ENCODE measurements around the gene RXFP3. TPM values are rescaled to one million over a fixed set of nuclear protein-coding genes. Genes with fewer than 3 reads are reported as not detected.

Gene RXFP3
- total and polyA plus RNA-seq, 2 of the 8 experiments (the other 6 are each of a cell fraction or from before 2014, with no cell fraction given): 0.15 TPM; not detected in 1

GRCh38 chr5:33941090-33941489 is 4.9 kb downstream of the RXFP3 start:
- Histone ChIP-seq H2BK20ac (ENCODE audit: low read length) (no peak overlapping the region), H3K56ac (replicated peaks; ENCODE audit: insufficient read length, low read depth, low read length) (no peak overlapping the region), H3K36me3 (ENCODE audit: control insufficient read depth in 2 of 4, insufficient read depth in 4 of 4, low read length in 3 of 4) (no peaks in the 10 kb centered on the region), H3K27ac (ENCODE audit: low read depth, low read length) (no peak overlapping the region), H2AK5ac (ENCODE audit: low read depth, low read length) (no peak overlapping the region), H3K9me3 (ENCODE audit: insufficient read depth in 2 of 2, low read depth in 1 of 2, low read length in 1 of 2) (no peaks in the 10 kb centered on the region), H3K23me2 (ENCODE audit: low read depth, low read length) (peaks cover 6% of the 10 kb centered on the region), H3K9ac (replicated peaks in 1 of 4; ENCODE audit: extremely low read depth in 1 of 4, low read depth in 3 of 4, low read length in 3 of 4) (no peak overlapping the region), H4K91ac (replicated peaks; ENCODE audit: insufficient read length, low read length) (no peak overlapping the region), H3K79me1 (ENCODE audit: low read depth, low read length) (no peaks in the 10 kb centered on the region), H3K23ac (ENCODE audit: insufficient read length) (no peak overlapping the region), H4K8ac (ENCODE audit: extremely low read depth, insufficient read depth, low read length) (no peak overlapping the region), H3K14ac (ENCODE audit: insufficient read length) (no peak overlapping the region), H3K18ac (ENCODE audit: extremely low read depth, low read length) (no peak overlapping the region), H3K79me2 (ENCODE audit: control insufficient read depth in 1 of 2, insufficient read depth in 2 of 2, low read length in 2 of 2) (no peaks in the 10 kb centered on the region), H3K4me1 (replicated peaks in 1 of 4; ENCODE audit: control insufficient read depth in 3 of 4, insufficient read depth in 4 of 4, low read length in 3 of 4) (peaks cover 0 to 6% (median 3%) of the 10 kb centered on the region in 4 experiments; a peak in 3 of 7 replicates), H2BK15ac (ENCODE audit: low read length) (no peak overlapping the region), H3K4ac (replicated peaks; ENCODE audit: insufficient read length, low read depth, low read length) (no peak overlapping the region), H3K4me2 (ENCODE audit: insufficient read depth in 1 of 2, low read depth in 2 of 2, low read length in 2 of 2) (no peak overlapping the region), H4K5ac (ENCODE audit: insufficient read length, low read depth, low read length) (no peak overlapping the region), H4K20me1 (replicated peaks in 1 of 2; ENCODE audit: control insufficient read depth in 1 of 2, insufficient read depth in 2 of 2, low read length in 2 of 2) (no peaks in the 10 kb centered on the region), H2BK5ac (ENCODE audit: low read depth, low read length) (no peak overlapping the region), H3K27me3 (replicated peaks in 1 of 4; ENCODE audit: control insufficient read depth in 3 of 4, extremely low read depth in 1 of 4, insufficient read depth in 3 of 4, low read length in 3 of 4) (peaks cover 0 to 16% (median 12%) of the 10 kb centered on the region in 4 experiments; a peak in 5 of 7 replicates), H2BK12ac (ENCODE audit: low read depth, low read length) (no peak overlapping the region), H2BK120ac (replicated peaks; ENCODE audit: low read depth, low read length) (no peak overlapping the region), H3K4me3 (ENCODE audit: extremely low read depth in 1 of 4, insufficient read depth in 2 of 4, low read depth in 3 of 4, low read length in 4 of 4) (no peak overlapping the region), H2AFZ (ENCODE audit: low read length) (no peak overlapping the region)
- ChIA-PET POLR2A (ENCODE audit: partially characterized antibody) (no interaction called here), CTCF (ENCODE audit: partially characterized antibody) (interaction anchor here (1.2 kb wide), 1 partner anchor 358 kb away, joined by 3 read pairs; no protein-coding TSS in a partner anchor)
- FAIRE-seq (no peak), DNase-seq (ENCODE audit: low read depth in 1 of 2, low spot score in 2 of 2) (no peak)
- WGBS, 2 experiments (ENCODE audit: extremely low coverage in 1 of 2, insufficient coverage in 1 of 2, insufficient read length in 1 of 2, insufficient replicate concordance in 2 of 2, low coverage in 1 of 2, low lambda C conversion rate in 2 of 2, missing lambda C conversion rate in 1 of 2): 94% methylated on average over 5 of the region's 5 CpGs; no CpG with 5 or more reads in 1 of the 2 experiments
- TF ChIP-seq CHD2 (IDR thresholded peaks at IDR 0.05; ENCODE audit: low read length): no peak
- no peak for TF ChIP-seq CEBPB (IDR thresholded peaks at IDR 0.05; ENCODE audit: low read depth, low read length)
- no peak for TF ChIP-seq HDAC2 (IDR thresholded peaks at IDR 0.05; ENCODE audit: borderline replicate concordance in 1 of 2, low read depth in 2 of 2, low read length in 2 of 2)
- no peak for TF ChIP-seq TCF12 (IDR thresholded peaks at IDR 0.05; ENCODE audit: low read depth, low read length)
- no peak for TF ChIP-seq POLR2A (IDR thresholded peaks at IDR 0.05; ENCODE audit: control extremely low read depth in 1 of 2, low read depth in 2 of 2, low read length in 2 of 2)
- TF ChIP-seq RXRA (IDR thresholded peaks at IDR 0.05; ENCODE audit: insufficient read depth, low read depth, low read length): no peak
- no peak for TF ChIP-seq TBP (IDR thresholded peaks at IDR 0.05; ENCODE audit: low read depth, low read length)
- TF ChIP-seq, protein P1, sequence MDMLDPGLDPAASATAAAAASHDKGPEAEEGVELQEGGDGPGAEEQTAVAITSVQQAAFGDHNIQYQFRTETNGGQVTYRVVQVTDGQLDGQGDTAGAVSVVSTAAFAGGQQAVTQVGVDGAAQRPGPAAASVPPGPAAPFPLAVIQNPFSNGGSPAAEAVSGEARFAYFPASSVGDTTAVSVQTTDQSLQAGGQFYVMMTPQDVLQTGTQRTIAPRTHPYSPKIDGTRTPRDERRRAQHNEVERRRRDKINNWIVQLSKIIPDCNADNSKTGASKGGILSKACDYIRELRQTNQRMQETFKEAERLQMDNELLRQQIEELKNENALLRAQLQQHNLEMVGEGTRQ (IDR thresholded peaks at IDR 0.05; ENCODE audit: low read length): no peak
- TF ChIP-seq KDM5A (IDR thresholded peaks at IDR 0.05; ENCODE audit: low read length): no peak
- TF ChIP-seq SAP30 (IDR thresholded peaks at IDR 0.05; ENCODE audit: insufficient read depth, insufficient replicate concordance, low read length): no peak
- TF ChIP-seq CBX5 (IDR thresholded peaks at IDR 0.05; ENCODE audit: low read depth, low read length): no peak
- no peak for TF ChIP-seq NANOG (IDR thresholded peaks at IDR 0.05; ENCODE audit: insufficient read depth, low read depth, low read length, poor library complexity, severe bottlenecking)
